ENCODE measurements around the gene KCTD10. TPM values are rescaled to one million over a fixed set of nuclear protein-coding genes. Genes with fewer than 3 reads are reported as not detected.

KCTD10 gene
- total RNA-seq, 1 donor from 2014 or later = 80.4 TPM

GRCh38 chr12:109492371-109492770, 15.3 kb upstream of the KCTD10 start:
- Mint-ChIP-seq H3K9me3 (ENCODE audit: low read depth) (peaks cover 5% of the 10 kb centered on the region), H3K27ac (ENCODE audit: unreplicated experiment) (no peak overlapping the region), H3K27me3 (ENCODE audit: low read depth) (no peaks in the 10 kb centered on the region), H3K4me1 (ENCODE audit: low read depth) (no peaks in the 10 kb centered on the region), H3K4me3 (ENCODE audit: unreplicated experiment) (no peak overlapping the region), H3K36me3 (ENCODE audit: low read depth) (peaks cover 44% of the 10 kb centered on the region)
- TF ChIP-seq CTCF (IDR thresholded peaks at IDR 0.05) = no peak
- DNase-seq (ENCODE audit: low spot score) = no peak

DNA sequence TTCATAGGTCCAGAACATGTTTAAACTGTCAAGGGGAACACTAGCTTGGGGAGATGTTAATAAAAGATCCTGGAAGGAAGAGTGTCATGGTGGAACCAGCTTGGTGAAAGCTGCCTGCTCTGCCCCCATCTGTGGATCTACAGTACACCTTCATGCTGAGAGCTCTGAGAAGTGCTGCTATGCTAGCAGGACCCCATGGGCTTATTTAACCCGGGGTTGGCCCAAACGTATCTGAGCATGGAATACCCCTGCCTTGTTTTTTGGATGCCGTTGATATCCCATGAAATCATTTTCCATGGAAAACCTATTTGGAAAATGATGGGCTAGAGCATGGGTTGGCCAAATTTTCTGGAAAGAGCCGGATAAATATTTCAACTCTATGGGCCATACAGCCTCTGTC, 14.6 kb upstream of the KCTD10 start:
- TF ChIP-seq CTCF (IDR thresholded peaks at IDR 0.05) = no peak
- no peak overlapping the region for H3K4me3 Mint-ChIP-seq (ENCODE audit: unreplicated experiment)
- peaks cover 5% of the 10 kb centered on the region for H3K9me3 Mint-ChIP-seq (ENCODE audit: low read depth)
- H3K27ac Mint-ChIP-seq (ENCODE audit: unreplicated experiment) = no peak overlapping the region
- no peak for DNase-seq (ENCODE audit: low spot score)
- H3K36me3 Mint-ChIP-seq (ENCODE audit: low read depth) = peaks cover 48% of the 10 kb centered on the region
- H3K27me3 Mint-ChIP-seq (ENCODE audit: low read depth) = no peaks in the 10 kb centered on the region
- no peaks in the 10 kb centered on the region for H3K4me1 Mint-ChIP-seq (ENCODE audit: low read depth)

DNA sequence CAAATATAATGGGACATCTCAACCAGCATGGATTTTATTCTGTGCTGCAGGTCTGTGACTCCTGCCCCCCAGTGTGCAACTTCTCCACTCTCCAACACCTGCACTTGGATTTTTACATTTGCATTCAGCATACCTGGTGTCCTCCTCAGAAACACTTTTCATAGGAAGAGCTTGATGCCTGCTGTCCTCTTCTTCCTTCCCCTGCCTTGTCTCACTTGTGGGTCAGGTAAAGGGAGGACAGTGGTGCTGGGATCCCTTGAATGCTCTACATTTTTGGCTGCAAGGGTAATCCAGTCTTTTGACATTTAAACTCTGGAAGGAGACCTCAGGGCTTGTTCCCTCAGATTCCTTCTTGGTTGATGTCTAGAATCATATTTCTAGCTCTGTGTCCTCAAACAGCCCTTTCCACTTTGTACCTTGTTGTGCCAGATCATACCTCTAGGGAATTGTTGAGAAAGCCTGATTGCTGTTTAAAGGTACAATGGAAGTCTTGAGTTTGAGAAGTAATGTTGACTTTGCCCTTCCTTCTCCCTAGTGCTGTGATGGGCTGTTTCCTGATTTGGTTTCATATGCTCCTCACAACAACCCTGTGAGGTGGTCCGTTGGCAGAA, 13.0 kb upstream of the KCTD10 start:
- no peak overlapping the region for H3K4me3 Mint-ChIP-seq (ENCODE audit: unreplicated experiment)
- no peak overlapping the region for H3K27ac Mint-ChIP-seq (ENCODE audit: unreplicated experiment)
- H3K27me3 Mint-ChIP-seq (ENCODE audit: low read depth) = no peaks in the 10 kb centered on the region
- peaks cover 49% of the 10 kb centered on the region for H3K36me3 Mint-ChIP-seq (ENCODE audit: low read depth)
- DNase-seq (ENCODE audit: low spot score) = no peak
- no peaks in the 10 kb centered on the region for H3K4me1 Mint-ChIP-seq (ENCODE audit: low read depth)
- no peaks in the 10 kb centered on the region for H3K9me3 Mint-ChIP-seq (ENCODE audit: low read depth)
- no peak for TF ChIP-seq CTCF (IDR thresholded peaks at IDR 0.05)

DNA sequence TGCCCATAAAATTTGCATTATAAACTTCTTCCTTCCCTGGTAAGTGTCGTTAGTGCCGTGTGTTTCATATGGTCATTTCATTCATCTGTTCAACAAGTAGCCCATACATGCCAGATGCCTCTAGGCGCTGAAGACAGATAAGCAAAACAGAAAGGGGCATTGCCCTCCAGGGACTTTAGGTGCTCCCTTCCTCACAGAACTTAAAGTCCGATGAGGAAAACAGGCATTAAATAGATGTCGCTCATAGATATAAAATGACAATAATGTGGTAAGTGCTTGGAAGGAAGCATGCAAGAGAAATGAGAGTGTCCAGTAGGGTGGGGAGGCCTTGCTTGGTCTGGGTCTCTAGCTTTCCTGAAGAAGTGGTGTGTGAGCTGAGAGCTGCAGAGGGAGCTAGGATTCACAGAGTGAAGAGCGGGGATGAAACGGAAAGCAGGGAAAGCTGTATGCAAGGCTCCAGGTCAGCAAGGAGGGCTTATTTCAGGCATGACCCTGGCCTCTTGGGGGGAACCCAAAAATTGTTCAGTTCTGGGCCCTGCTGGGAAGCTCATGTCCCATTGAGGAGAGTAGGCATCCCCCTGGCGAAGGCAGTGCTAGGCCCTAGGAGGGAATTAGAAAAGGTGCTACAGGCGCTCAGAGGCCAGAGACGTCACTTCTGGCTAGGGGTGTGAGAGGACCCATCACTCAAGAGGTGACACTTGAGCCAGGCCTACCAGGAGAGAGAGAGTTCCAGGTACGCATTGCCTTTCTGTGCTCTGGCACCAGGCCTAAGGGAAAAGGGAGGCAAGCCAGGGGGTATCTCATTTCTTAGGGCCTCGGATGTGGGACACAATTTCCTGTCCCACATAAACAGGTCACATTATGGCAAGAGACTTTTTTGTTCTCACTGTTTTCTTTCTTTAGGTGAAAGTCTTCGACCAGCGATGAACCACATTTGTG, 12.2 kb upstream of the KCTD10 start:
- Mint-ChIP-seq H3K4me3 (ENCODE audit: unreplicated experiment) (no peak overlapping the region), H3K4me1 (ENCODE audit: low read depth) (no peaks in the 10 kb centered on the region), H3K36me3 (ENCODE audit: low read depth) (peaks cover 49% of the 10 kb centered on the region), H3K27me3 (ENCODE audit: low read depth) (no peaks in the 10 kb centered on the region), H3K9me3 (ENCODE audit: low read depth) (no peaks in the 10 kb centered on the region), H3K27ac (ENCODE audit: unreplicated experiment) (no peak overlapping the region)
- DNase-seq (ENCODE audit: low spot score) = no peak
- TF ChIP-seq CTCF (IDR thresholded peaks at IDR 0.05) = no peak

DNA sequence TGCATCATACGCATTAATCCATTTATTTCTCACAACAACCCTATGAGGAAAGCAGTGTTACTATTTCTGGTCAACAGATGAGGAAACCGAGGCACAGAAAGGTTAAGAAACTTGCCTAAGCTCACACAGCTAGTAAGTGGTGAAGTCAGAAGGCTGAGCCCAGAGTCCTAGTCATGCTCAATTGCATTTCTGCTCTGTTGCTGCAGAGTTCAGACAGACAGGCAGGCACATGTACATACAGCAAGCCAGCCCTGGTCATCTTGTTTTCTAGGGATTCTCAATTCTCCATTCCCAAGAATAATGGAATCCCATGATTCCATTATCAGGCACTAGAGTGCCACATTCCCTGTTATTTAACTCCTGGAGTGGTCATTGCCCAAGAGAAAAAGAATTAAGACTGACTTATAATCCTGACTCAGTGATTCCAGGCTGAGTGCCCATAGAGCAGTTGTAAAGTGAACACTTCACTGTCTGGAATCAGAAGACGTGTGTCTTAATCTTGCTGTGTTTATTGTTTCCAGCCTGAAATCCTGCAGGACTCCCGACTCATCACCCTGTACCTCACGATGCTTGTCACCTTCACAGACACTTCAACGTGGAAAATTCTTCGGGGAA, 11.1 kb upstream of the KCTD10 start:
- no peaks in the 10 kb centered on the region for H3K27me3 Mint-ChIP-seq (ENCODE audit: low read depth)
- no peak overlapping the region for H3K27ac Mint-ChIP-seq (ENCODE audit: unreplicated experiment)
- TF ChIP-seq CTCF (IDR thresholded peaks at IDR 0.05) = no peak
- peaks cover 46% of the 10 kb centered on the region for H3K36me3 Mint-ChIP-seq (ENCODE audit: low read depth)
- H3K4me1 Mint-ChIP-seq (ENCODE audit: low read depth) = no peaks in the 10 kb centered on the region
- no peak for DNase-seq (ENCODE audit: low spot score)
- no peaks in the 10 kb centered on the region for H3K9me3 Mint-ChIP-seq (ENCODE audit: low read depth)
- H3K4me3 Mint-ChIP-seq (ENCODE audit: unreplicated experiment) = no peak overlapping the region
